Activated effector memory CD4-positive, alpha-beta T cell treated with Interleukin-2 at 50 U/mL for 16 hours (primary cell): Measurements from ENCODE around the gene SYNE1.

Experiments
- DNase-seq: peaks from one replicate; pipeline ENCODE4 v3.0.0-alpha.2; 2020

Gene SYNE1

DNA sequence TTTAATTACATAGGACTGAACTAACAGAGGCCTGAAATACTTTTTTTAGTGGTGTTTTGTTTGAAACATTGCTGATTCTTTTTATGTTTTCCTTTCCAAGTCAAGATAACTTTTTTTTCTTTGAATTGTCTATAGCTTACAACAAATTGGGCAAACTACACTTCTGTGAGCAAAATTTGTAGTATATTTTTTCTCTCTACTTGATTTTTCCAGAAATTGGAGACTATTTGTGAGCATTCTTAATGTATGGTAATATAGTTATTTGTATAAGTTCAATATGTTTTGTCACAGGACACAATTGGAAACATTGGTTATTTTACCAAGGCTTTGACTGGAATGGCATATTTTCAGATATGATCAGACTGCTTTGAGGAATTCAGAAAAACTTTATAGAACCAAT, 216.5 kb downstream of the SYNE1 start:
- no peak for DNase-seq

DNA sequence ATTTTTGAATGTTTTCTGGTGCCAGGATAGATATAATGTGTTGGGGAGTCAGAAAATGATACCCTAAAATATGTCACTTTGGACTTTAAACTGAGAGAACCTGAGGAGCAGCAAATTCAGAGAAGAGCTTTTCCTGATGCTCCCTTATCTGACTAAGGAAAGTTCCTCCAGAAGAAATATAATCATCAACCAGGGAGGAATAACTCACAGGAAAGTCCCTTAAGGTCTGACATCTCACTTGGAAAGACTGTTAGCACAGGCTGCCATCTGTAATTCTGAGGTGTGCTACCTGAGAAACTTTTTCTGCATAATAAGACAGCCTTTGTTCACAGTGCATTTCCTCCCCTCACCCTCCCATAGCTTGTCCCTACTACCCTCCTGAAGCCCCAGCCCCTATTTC, 218.6 kb downstream of the SYNE1 start:
- DNase-seq = no peak

- no peak for DNase-seq
These were observed 220.5 kb downstream of the SYNE1 start for GRCh38 chr6:152416652-152417051.

GRCh38 chr6:152404936-152405595, 232.1 kb downstream of the SYNE1 start:
- no peak for DNase-seq

- DNase-seq = no peak
These were observed 232.9 kb downstream of the SYNE1 start for GRCh38 chr6:152404086-152404857.

GRCh38 chr6:152402791-152403190, 234.4 kb downstream of the SYNE1 start:
- no peak for DNase-seq

GRCh38 chr6:152401978-152402377, 235.2 kb downstream of the SYNE1 start:
- DNase-seq = no peak

- DNase-seq = no peak
These were observed 237.8 kb downstream of the SYNE1 start for GRCh38 chr6:152399399-152399798.

- no peak for DNase-seq
These were observed 238.2 kb downstream of the SYNE1 start for GRCh38 chr6:152398993-152399392.

GRCh38 chr6:152398316-152398715, 238.8 kb downstream of the SYNE1 start:
- DNase-seq = no peak

GRCh38 chr6:152394303-152394702, 242.9 kb downstream of the SYNE1 start:
- DNase-seq = no peak

DNA sequence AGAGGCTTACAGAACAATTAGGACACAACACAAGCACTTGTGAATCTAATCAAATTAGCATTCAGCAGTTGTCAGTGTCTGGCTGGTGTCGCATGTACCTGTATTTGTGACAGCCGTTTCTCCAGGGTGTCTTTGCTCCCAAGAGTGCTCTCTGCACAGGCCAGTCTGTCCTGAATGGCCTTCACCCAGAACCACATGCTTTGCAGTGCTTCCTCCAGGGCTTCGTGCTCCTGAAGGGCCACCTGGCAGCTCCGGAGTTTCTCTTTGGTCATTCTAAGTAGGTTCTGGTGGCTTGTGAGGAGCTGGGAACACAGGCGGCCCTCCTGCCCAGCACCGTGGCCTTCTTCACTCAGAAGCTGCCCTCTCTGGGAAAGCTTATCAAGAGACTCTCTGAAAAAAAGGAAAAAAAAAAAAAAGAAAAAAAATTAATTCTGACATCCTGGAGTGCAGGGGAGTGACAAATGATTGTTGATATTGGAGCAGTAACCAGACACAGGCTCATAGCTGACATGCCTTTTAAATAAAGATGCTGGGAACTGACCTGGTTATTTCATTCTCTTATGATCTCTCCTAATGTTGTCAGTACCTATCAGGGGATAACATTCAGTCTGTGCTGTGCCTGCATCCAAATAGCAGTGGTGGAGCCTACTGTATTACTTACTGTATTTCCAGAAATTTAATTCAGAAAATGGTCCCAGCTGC, 245.8 kb downstream of the SYNE1 start:
- no peak for DNase-seq

- DNase-seq = no peak
These were observed 250.1 kb downstream of the SYNE1 start for GRCh38 chr6:152387091-152387490.

- no peak for DNase-seq
These were observed 251.0 kb downstream of the SYNE1 start for GRCh38 chr6:152386131-152386530.

DNA sequence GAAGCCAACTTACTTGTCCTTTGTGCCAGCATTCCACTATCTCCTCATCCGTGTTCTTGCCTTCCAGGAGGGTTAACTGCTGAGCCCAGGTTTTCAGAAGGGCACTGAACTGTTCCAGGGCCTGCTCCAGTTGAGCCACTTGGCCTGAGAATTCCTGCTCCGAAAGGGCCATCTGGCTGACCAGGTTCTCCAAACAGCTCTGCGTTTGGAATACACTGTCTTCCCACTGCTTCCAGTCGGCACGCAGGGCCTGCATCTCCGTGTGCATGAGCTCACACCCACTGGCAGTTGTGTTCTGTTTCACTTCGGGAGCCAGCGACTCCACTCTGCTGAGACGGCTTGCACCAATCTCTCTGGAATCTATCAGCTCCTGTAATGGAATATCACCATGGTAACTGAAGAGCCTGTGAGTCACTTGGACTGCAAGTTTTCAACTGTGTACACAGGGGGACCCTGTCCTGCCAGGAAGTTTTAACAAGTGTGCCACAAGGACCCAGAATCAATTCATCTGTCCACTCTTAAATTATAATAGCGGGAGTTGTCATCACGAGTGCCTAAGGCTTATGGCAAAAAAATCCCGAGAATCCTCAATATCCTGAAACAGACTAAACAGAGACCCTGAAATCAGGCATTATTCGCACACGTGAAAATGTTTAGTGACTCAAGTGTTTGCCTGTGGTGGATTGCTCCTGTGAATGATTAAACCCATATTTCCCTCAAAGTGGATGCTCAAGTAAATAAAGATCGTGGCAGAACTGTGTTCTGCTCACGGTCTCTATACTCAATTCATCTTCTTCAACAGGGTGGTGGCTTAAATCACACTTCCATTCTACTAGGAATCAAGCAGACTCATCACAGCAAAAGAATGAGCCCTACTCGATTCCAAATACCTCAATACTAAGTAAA, 255.9 kb downstream of the SYNE1 start:
- DNase-seq = no peak

- DNase-seq = no peak
These were observed 256.8 kb downstream of the SYNE1 start for GRCh38 chr6:152380351-152380767.

DNA sequence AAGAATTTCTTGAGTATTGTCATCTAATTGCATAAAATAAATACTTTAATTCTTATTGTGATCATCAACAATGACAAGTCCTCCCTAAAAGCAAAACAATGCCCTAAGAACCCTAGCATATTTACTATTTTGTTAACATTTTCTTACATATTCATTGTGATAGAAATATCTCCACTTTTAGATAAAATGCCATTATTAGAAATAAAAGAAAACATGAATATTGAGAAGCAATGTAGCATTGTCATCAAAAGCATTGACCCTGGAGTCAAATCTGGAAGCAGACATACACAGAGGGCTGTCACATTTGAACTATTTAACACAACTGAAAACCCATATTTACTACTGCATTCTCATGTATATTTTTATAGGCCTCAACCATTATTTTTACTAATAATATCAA, 257.7 kb downstream of the SYNE1 start:
- no peak for DNase-seq

- no peak for DNase-seq
These were observed 259.0 kb downstream of the SYNE1 start for GRCh38 chr6:152378169-152378568.

DNA sequence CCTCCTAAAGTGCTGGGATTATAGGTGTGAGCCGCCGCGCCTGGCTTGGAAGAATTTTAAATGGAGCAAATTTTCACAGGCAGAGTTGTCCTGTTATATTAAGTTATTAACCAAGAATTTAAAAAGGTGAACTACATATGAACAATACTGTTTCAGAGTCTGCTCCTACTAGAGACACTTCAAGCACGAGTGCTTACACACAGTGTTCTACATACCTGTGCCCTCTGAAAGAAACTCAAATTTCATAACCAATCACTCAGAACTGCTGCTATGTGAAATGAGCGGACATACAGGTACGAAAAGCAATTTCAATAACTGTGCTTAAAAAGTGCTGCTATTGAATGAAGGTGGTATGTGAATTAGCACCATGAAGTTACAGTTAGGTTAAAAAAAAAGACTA, 262.0 kb downstream of the SYNE1 start:
- no peak for DNase-seq

- no peak for DNase-seq
These were observed 264.2 kb downstream of the SYNE1 start for GRCh38 chr6:152372945-152373344.

- no peak for DNase-seq
These were observed 265.4 kb downstream of the SYNE1 start for GRCh38 chr6:152371775-152372174.

- no peak for DNase-seq
These were observed 268.2 kb downstream of the SYNE1 start for GRCh38 chr6:152368751-152369624.
